ENCODE data around the gene JAG1. TPM values are rescaled to one million over a fixed set of nuclear protein-coding genes. Genes with fewer than 3 reads are reported as not detected.

Gene JAG1
- total RNA-seq, 4 donors from 2014 or later = 133 to 367 (median 191) TPM

GRCh38 chr20:10713161-10713560 lies 39.4 kb upstream of the JAG1 start:
- DNase-seq (ENCODE audit: low spot score in 2 of 2) = no peak
- no peaks in the 10 kb centered on the region for H3K36me3 ChIP-seq
- peaks cover 12% of the 10 kb centered on the region for H3K4me1 ChIP-seq
- H3K27me3 ChIP-seq = no peaks in the 10 kb centered on the region
- no peak overlapping the region for H3K4me3 ChIP-seq
- no peaks in the 10 kb centered on the region for H3K9me3 ChIP-seq
- TF ChIP-seq CTCF (IDR thresholded peaks at IDR 0.05) (no peak), EP300 (IDR thresholded peaks at IDR 0.05) (no peak), POLR2AphosphoS5 (IDR thresholded peaks at IDR 0.05) (no peak), POLR2A (IDR thresholded peaks at IDR 0.05) (no peak)
- no peak overlapping the region for H3K27ac ChIP-seq
- WGBS = 65% methylated on average over 2 of the region's 2 CpGs

- WGBS = 71% methylated on average over 5 of the region's 5 CpGs
- H3K4me1 ChIP-seq = peaks cover 12% of the 10 kb centered on the region
Measured at GRCh38 chr20:10711903-10712451, 38.2 kb upstream of the JAG1 start.

GRCh38 chr20:10710991-10711775 lies 37.4 kb upstream of the JAG1 start:
- H3K27ac ChIP-seq = no peak overlapping the region

More at GRCh38 chr20:10711903-10712451, 38.2 kb upstream of the JAG1 start:
- Histone ChIP-seq H3K27me3 (no peaks in the 10 kb centered on the region), H3K9me3 (no peaks in the 10 kb centered on the region), H3K36me3 (no peaks in the 10 kb centered on the region), H3K27ac (no peak overlapping the region), H3K4me3 (no peak overlapping the region)
- DNase-seq (ENCODE audit: low spot score in 2 of 2) = no peak
- no peak for TF ChIP-seq POLR2A (IDR thresholded peaks at IDR 0.05)
- TF ChIP-seq CTCF (IDR thresholded peaks at IDR 0.05) = no peak
- TF ChIP-seq EP300 (IDR thresholded peaks at IDR 0.05) = no peak
- TF ChIP-seq POLR2AphosphoS5 (IDR thresholded peaks at IDR 0.05) = no peak

GRCh38 chr20:10709916-10710315 lies 36.1 kb upstream of the JAG1 start:
- WGBS = 91% methylated on average over 3 of the region's 3 CpGs
- Histone ChIP-seq H3K27ac (no peak overlapping the region), H3K36me3 (no peaks in the 10 kb centered on the region), H3K4me1 (peaks cover 8% of the 10 kb centered on the region), H3K27me3 (no peaks in the 10 kb centered on the region), H3K4me3 (no peak overlapping the region), H3K9me3 (no peaks in the 10 kb centered on the region)
- TF ChIP-seq POLR2A (IDR thresholded peaks at IDR 0.05) (no peak), CTCF (IDR thresholded peaks at IDR 0.05) (no peak), EP300 (IDR thresholded peaks at IDR 0.05) (no peak), POLR2AphosphoS5 (IDR thresholded peaks at IDR 0.05) (no peak)
- DNase-seq (ENCODE audit: low spot score in 2 of 2) = no peak

More at GRCh38 chr20:10710991-10711775, 37.4 kb upstream of the JAG1 start:
- Histone ChIP-seq H3K4me3 (no peak overlapping the region), H3K9me3 (no peaks in the 10 kb centered on the region), H3K36me3 (no peaks in the 10 kb centered on the region), H3K27me3 (no peaks in the 10 kb centered on the region), H3K4me1 (peaks cover 12% of the 10 kb centered on the region)
- 70% methylated on average over 6 of the region's 6 CpGs for WGBS
- TF ChIP-seq POLR2A (IDR thresholded peaks at IDR 0.05) (no peak), EP300 (IDR thresholded peaks at IDR 0.05) (no peak), CTCF (IDR thresholded peaks at IDR 0.05) (no peak), POLR2AphosphoS5 (IDR thresholded peaks at IDR 0.05) (no peak)
- DNase-seq (ENCODE audit: low spot score in 2 of 2) = no peak

Data from suprapubic skin (tissue), 4 donors.